ENCODE measurements around the gene GXYLT2. TPM values are rescaled to one million over a fixed set of nuclear protein-coding genes. Genes with fewer than 3 reads are reported as not detected.

Gene GXYLT2
- total RNA-seq, 1 experiment from 2014 or later = 4.8 TPM

DNA sequence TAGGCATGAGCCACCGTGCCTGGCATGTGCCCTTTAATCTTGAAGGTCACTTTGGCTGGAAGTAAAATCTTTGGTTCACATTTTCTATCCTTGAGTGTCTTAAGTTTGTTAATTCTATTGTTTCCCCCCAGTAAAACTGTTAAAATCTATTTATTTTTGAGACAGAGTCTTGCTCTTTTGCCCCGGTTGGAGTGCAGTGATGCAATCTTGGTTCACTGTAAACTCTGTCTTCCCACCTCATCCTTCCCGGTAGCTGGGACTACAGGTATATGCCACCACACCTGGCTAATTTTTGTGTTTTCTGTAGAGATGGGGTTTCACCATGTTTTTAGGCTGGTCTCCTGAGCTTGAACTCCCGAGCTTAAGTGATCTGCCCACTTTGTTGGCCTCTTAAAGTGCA is 116.5 kb downstream of the GXYLT2 start:
- no peak overlapping the region for H3K4me3 Mint-ChIP-seq (ENCODE audit: unreplicated experiment)
- CTCF ChIA-PET = no interaction called here
- Histone ChIP-seq H3K4me1 (peaks cover 4% of the 10 kb centered on the region; the same call in 1 of the 2 replicates), H3K9me3 (no peaks in the 10 kb centered on the region), H3K36me3 (ENCODE audit: control insufficient read depth, insufficient read depth, low read length) (no peaks in the 10 kb centered on the region), H3K27me3 (replicated peaks; ENCODE audit: control insufficient read depth, insufficient read depth, low read length) (no peaks in the 10 kb centered on the region), H3K4me3 (ENCODE audit: low read depth, low read length) (no peak overlapping the region)
- no TSS peak for BruUV-seq (replicated peaks)
- POLR2A ChIA-PET = interaction anchor here (0.6 kb wide), 1 partner anchor 14 kb away, joined by 3 read pairs; no protein-coding TSS in a partner anchor
- H3K27ac Mint-ChIP-seq (ENCODE audit: unreplicated experiment) = peak overlapping the region; percentile 36
- TF ChIP-seq, protein P1, sequence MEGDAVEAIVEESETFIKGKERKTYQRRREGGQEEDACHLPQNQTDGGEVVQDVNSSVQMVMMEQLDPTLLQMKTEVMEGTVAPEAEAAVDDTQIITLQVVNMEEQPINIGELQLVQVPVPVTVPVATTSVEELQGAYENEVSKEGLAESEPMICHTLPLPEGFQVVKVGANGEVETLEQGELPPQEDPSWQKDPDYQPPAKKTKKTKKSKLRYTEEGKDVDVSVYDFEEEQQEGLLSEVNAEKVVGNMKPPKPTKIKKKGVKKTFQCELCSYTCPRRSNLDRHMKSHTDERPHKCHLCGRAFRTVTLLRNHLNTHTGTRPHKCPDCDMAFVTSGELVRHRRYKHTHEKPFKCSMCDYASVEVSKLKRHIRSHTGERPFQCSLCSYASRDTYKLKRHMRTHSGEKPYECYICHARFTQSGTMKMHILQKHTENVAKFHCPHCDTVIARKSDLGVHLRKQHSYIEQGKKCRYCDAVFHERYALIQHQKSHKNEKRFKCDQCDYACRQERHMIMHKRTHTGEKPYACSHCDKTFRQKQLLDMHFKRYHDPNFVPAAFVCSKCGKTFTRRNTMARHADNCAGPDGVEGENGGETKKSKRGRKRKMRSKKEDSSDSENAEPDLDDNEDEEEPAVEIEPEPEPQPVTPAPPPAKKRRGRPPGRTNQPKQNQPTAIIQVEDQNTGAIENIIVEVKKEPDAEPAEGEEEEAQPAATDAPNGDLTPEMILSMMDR (IDR thresholded peaks at IDR 0.05; ENCODE audit: insufficient read depth in 1 of 2, low read depth in 1 of 2, low read length in 1 of 2, severe bottlenecking in 1 of 2, unreplicated experiment in 1 of 2) = no peak
- H3K36me3 Mint-ChIP-seq (ENCODE audit: insufficient read depth, unreplicated experiment) = peaks cover 97% of the 10 kb centered on the region
- H3K4me1 Mint-ChIP-seq (ENCODE audit: low read depth, unreplicated experiment) = peaks cover 28% of the 10 kb centered on the region
- H3K27me3 Mint-ChIP-seq (ENCODE audit: insufficient read depth, unreplicated experiment) = no peaks in the 10 kb centered on the region
- intact Hi-C loops (cut with micrococcal nuclease; ENCODE audit: unreplicated experiment) = no loop called here
- DNase-seq = no peak
- no peaks in the 10 kb centered on the region for H3K9me3 Mint-ChIP-seq (ENCODE audit: unreplicated experiment)

DNA sequence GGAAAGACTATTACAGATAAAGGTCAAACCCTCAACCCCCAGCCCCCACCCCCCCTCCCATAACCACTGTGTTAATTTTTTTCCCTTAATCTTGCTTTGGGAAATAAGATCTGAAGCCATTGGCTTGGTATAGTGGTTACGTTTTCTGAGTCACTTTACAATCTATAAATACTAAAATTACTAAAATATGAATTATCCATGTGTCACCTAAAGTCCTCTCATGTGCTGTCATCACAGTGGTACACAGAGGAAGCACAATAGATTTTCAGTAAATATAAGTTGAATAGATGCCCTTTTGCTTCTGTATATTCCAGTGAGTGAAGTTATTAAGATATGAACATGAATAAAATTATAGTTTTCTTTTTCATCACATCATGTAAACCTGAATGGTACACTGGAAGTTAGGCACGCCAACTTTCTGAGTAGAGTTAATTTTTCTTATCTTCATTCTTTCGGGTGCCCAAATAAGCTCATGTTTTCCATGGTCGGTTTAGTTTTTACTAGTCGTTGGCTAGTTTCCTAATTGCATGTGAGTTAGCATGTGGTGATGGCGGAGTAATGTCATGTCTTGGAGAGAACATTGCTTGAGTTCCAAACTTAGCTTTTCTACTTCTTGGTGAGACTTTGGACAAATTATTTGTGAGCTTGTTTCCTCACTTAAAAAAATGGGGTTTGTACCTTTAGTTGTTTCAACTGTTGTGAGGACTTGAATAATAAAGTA is 120.3 kb downstream of the GXYLT2 start:
- Mint-ChIP-seq H3K4me1 (ENCODE audit: low read depth, unreplicated experiment) (peaks cover 22% of the 10 kb centered on the region), H3K36me3 (ENCODE audit: insufficient read depth, unreplicated experiment) (peaks cover 95% of the 10 kb centered on the region), H3K4me3 (ENCODE audit: unreplicated experiment) (no peak overlapping the region), H3K27me3 (ENCODE audit: insufficient read depth, unreplicated experiment) (no peaks in the 10 kb centered on the region), H3K9me3 (ENCODE audit: unreplicated experiment) (no peaks in the 10 kb centered on the region), H3K27ac (ENCODE audit: unreplicated experiment) (no peak overlapping the region)
- Histone ChIP-seq H3K9me3 (no peaks in the 10 kb centered on the region), H3K4me3 (ENCODE audit: low read depth, low read length) (no peak overlapping the region), H3K4me1 (no peaks in the 10 kb centered on the region), H3K36me3 (ENCODE audit: control insufficient read depth, insufficient read depth, low read length) (no peaks in the 10 kb centered on the region), H3K27me3 (replicated peaks; ENCODE audit: control insufficient read depth, insufficient read depth, low read length) (no peaks in the 10 kb centered on the region)
- BruUV-seq (replicated peaks) = no TSS peak
- intact Hi-C loops (cut with micrococcal nuclease; ENCODE audit: unreplicated experiment) = no loop called here
- CTCF ChIA-PET = interaction anchor here (1.4 kb wide), 1 partner anchor 9 kb away, joined by 3 read pairs; no protein-coding TSS in a partner anchor
- no peak for DNase-seq
- TF ChIP-seq, protein P1 (IDR thresholded peaks at IDR 0.05; ENCODE audit: insufficient read depth in 1 of 2, low read depth in 1 of 2, low read length in 1 of 2, severe bottlenecking in 1 of 2, unreplicated experiment in 1 of 2) = no peak
- POLR2A ChIA-PET = no interaction called here

DNA sequence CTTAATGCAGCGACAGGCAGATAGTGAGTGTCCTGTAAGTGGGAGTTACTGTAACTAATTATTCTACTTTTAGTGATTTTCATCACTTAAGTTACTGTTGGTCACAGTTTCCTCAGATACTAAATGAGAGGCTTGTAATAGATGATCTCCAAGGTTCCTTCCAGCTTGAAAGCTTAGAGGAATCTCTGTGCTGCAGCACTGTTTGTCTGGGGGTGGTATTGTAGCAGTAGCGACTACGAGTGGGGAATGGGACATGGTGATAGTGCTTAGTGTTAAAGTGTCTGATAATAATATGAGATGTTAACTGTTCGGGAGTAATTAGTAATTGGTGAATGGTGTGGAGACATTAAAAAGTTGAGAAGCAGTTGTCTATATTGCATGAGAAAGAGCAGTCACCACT is 121.2 kb downstream of the GXYLT2 start:
- no peak for DNase-seq
- Histone ChIP-seq H3K4me3 (ENCODE audit: low read depth, low read length) (no peak overlapping the region), H3K36me3 (ENCODE audit: control insufficient read depth, insufficient read depth, low read length) (no peaks in the 10 kb centered on the region), H3K4me1 (no peaks in the 10 kb centered on the region), H3K9me3 (no peaks in the 10 kb centered on the region), H3K27me3 (replicated peaks; ENCODE audit: control insufficient read depth, insufficient read depth, low read length) (no peaks in the 10 kb centered on the region)
- no peak overlapping the region for H3K4me3 Mint-ChIP-seq (ENCODE audit: unreplicated experiment)
- TF ChIP-seq, protein P1 (IDR thresholded peaks at IDR 0.05; ENCODE audit: insufficient read depth in 1 of 2, low read depth in 1 of 2, low read length in 1 of 2, severe bottlenecking in 1 of 2, unreplicated experiment in 1 of 2) = no peak
- intact Hi-C loops (cut with micrococcal nuclease; ENCODE audit: unreplicated experiment) = no loop called here
- no peak overlapping the region for H3K27ac Mint-ChIP-seq (ENCODE audit: unreplicated experiment)
- ChIA-PET CTCF (interaction anchor here (1.4 kb wide), 1 partner anchor 8 kb away, joined by 3 read pairs; no protein-coding TSS in a partner anchor), POLR2A (no interaction called here)
- no TSS peak for BruUV-seq (replicated peaks)
- no peaks in the 10 kb centered on the region for H3K27me3 Mint-ChIP-seq (ENCODE audit: insufficient read depth, unreplicated experiment)
- H3K9me3 Mint-ChIP-seq (ENCODE audit: unreplicated experiment) = no peaks in the 10 kb centered on the region
- peaks cover 22% of the 10 kb centered on the region for H3K4me1 Mint-ChIP-seq (ENCODE audit: low read depth, unreplicated experiment)
- peaks cover 89% of the 10 kb centered on the region for H3K36me3 Mint-ChIP-seq (ENCODE audit: insufficient read depth, unreplicated experiment)

All from Caco-2 (cell line).